Measurements from ENCODE around the gene GSTM3.

- TF ChIP-seq ZNF703 (CRISPR knock-in tag; IDR thresholded peaks at IDR 0.05; ENCODE audit: borderline replicate concordance) (no peak), TFE3 (CRISPR knock-in tag; IDR thresholded peaks at IDR 0.05) (no peak), TCF12 (IDR thresholded peaks at IDR 0.05) (no peak), TCF12 (CRISPR knock-in tag; IDR thresholded peaks at IDR 0.05) (no peak), ZSCAN20 (CRISPR knock-in tag; IDR thresholded peaks at IDR 0.05; ENCODE audit: borderline replicate concordance) (no peak), POLR2A (IDR thresholded peaks at IDR 0.05; ENCODE audit: insufficient read depth in 1 of 2, low read depth in 2 of 2, low read length in 2 of 2) (no peak)
These were observed 48.1 kb upstream of the GSTM3 start for GRCh38 chr1:109788695-109789521.

Data from HepG2 (cell line).